ENCODE results near the gene PDE6D.
A peak's percentile ranks its signal among the peaks of the same experiment; 100 is the strongest.

The PDE6D gene

DNA sequence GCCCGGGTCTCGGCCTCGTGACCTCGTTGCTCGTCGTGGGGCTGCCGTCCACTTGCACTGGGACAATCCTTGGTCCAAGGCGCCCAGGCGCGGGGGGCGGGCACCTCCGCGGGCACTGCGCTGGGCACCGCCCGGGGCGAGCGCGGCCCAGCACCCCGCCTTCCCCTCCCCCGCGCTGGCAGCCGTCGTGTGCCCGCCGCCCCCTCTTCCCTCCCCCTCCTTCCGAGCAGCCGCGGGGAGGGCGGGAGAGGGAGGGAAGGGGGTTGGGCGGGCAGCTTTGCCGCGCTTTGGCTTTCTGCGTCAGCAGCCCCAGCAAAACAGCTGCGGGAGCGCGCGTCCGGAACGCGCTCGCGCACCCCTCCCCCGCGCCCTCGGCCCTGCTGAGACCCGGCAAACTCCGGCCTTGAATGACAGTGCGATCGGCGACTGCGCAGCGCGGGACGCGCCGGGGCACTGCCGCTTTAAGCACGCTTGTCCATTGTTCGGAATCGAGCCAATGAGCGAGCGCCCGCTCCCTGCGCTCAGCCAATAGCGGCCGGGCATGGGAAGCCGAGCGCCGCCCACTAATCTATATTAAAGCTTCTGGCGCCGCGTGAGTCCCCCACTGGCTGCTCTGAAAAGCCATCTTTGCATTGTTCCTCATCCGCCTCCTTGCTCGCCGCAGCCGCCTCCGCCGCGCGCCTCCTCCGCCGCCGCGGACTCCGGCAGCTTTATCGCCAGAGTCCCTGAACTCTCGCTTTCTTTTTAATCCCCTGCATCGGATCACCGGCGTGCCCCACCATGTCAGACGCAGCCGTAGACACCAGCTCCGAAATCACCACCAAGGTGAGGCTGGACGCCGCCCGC, 72.9 kb downstream of the PDE6D start, which contains the start of gene PTMA:
Gene PTMA, plus strand, starts transcription at position 599 of the 846 bp plus-strand sequence. Its CDS starts 182 bp downstream, at position 781.
- peak; percentile 98 to 99 (median 98) for DNase-seq (ENCODE audit: low read depth in 3 of 3)

DNA sequence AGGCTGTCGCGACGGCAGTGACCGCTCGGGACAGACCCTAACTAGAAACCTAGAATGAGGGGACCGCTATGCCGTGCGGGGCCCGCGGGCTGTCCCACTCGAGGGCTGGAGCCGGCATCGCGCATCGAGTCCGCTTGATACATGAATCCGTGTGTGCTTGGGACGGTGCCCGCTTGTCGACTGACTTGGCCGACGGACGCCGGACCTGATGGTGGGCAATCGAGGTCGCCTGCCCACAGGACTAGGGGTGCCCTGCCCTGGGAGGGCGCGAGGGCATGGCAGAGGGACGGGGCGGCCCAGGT, 73.5 kb downstream of the PDE6D start:
- peak in 1 of 3 experiments; percentile 46 for DNase-seq (ENCODE audit: low read depth in 3 of 3)

GRCh38 chr2:231706731-231707624, 74.1 kb downstream of the PDE6D start:
- peak; percentile 95 to 97 (median 96) for DNase-seq (ENCODE audit: low read depth in 3 of 3)

DNA sequence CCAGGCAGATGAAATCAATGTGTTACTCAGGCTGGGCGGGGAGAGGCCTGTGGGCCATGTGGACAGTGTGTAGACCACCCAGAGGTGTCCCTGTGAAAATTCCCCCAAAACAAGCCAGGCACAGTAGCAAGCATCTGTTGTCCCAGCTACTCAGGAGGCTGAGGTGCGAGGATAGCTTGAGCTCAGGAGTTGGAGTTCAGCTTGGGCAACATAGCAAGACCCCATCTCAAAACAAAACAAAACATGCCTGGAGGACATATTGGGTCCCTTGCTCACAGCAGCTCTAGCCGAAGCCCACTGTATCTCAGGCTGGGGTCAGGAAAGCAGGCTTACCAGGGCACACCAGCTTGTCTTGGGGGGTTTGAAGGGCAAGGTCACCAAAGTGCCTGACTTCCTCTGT, 77.1 kb downstream of the PDE6D start:
- DNase-seq (ENCODE audit: low read depth in 3 of 3), result no peak

- no peak for DNase-seq (ENCODE audit: low read depth in 3 of 3)
Measured at GRCh38 chr2:231701456-231702373, 79.4 kb downstream of the PDE6D start.

DNA sequence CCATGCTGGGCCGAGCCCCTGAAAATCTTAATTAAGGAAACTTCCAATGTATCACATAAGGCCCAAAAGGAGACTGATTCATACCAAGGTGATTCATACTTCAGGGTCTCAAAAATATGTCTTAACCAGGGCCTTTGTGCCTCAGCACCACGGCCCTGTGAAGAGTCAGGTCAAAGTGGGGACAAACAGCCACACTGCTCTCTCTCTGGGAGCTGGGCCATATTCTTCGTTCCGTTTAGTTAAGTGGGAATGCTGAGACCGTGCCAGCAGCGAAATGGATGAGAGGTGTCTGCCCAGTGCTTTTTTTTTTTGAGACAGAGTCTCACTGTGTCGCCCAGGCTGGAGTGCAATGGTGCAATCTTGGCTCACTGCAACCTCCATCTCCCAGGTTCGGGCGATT, 82.1 kb downstream of the PDE6D start:
- DNase-seq (ENCODE audit: low read depth in 3 of 3), result no peak

GRCh38 chr2:231696004-231696367, 85.1 kb downstream of the PDE6D start:
- DNase-seq (ENCODE audit: low read depth in 3 of 3), result no peak

GRCh38 chr2:231693956-231694355, 87.1 kb downstream of the PDE6D start:
- DNase-seq (ENCODE audit: low read depth in 3 of 3), result no peak

GRCh38 chr2:231692847-231693246, 88.2 kb downstream of the PDE6D start:
- no peak for DNase-seq (ENCODE audit: low read depth in 3 of 3)

- no peak for DNase-seq (ENCODE audit: low read depth in 3 of 3)
Measured at GRCh38 chr2:231691251-231691772, 89.8 kb downstream of the PDE6D start.

DNA sequence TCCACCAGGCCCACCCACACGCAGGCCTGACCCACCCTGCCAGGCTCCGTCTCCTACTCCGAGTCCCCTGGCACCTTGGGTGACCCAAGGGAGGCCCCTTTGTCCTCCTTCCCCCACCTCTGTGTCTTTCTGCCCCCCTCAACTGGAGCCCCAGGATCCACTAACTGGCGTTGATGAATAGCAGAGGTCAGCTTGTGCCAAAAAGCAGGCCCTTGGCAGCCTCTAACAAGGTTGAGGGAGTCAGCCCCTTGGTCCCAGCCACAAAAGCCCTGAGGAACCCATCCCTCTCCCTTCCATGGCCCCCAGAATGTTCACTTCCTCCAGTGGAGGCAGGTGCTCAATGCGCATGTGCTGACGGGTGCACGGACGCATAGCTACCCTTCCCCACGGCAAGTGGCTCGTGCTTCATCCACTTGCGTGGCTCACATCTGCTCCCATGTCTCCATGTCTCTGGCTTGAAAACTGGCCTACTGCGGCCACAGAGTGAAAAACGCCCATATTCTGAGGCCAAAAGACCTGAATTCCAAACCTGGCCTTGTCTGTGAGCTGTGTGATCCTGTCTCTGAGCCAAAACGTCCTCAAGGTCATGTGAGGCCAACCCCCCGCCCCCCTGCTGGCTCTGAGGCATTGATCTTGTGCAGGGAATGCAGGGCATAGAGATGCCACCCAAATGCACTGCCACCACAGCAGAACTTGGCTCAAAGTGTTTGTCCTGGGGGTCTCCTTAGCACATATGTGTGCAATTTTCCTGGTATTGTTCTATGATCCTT, 91.8 kb downstream of the PDE6D start:
- DNase-seq (ENCODE audit: low read depth in 3 of 3), result no peak

- no peak for DNase-seq (ENCODE audit: low read depth in 3 of 3)
Measured at GRCh38 chr2:231688719-231689118, 92.4 kb downstream of the PDE6D start.

DNA sequence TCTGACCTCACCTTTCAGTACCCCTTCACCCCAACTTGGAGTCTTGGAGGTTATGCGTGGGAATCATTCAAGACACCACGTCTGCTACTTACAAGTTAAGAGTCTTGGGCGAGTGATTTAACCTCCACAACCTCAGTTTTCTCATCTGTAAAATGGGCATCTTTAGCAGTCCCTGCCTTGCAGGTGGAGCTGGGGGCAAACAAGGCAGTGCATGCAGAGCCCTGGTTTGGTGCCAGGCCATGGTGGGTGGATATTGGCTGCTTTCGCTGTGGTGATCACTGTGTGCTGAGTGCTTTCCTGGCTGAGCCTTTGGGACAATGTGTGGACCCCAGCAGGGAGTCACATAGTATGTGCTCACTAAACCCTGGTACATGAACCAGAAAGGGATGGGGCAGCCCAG, 93.1 kb downstream of the PDE6D start:
- DNase-seq (ENCODE audit: low read depth in 3 of 3), result no peak

DNA sequence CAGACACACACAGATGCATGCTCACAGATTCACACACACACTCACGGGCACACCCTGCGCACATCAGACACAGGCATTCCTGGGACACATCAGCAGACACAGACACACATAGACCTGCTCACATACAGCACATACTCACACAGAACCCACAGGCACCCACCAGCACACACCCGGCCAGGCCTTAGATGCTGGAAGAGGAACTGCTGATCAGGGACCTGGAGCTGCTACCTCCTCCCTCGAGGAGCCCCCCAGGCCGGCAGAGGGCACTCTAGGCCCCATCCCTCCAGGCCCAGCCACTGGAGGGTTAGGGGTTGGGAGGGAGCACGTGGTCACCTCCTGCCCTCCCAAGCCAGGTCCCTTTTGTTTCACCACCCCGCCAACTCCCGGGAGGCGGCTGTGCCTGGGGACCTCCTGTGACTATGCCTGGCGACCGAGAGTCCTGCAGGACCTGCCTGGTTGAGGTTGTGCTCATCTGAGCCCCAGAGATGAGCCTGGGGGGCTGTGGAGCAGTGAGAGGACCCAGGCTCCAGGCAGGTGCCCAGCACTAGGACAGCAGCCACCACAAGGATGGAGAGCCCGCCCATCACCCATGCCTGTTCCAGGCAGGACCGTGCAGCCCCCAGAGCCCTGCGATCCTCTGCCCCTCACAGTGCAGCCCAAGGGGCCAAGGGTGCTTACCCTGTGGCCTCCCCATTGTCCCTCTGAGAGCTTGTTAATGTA, 93.8 kb downstream of the PDE6D start:
- DNase-seq (ENCODE audit: low read depth in 3 of 3), result peak; percentile 40 to 67 (median 41)

- no peak for DNase-seq (ENCODE audit: low read depth in 3 of 3)
Measured at GRCh38 chr2:231686192-231687100, 94.6 kb downstream of the PDE6D start.

DNA sequence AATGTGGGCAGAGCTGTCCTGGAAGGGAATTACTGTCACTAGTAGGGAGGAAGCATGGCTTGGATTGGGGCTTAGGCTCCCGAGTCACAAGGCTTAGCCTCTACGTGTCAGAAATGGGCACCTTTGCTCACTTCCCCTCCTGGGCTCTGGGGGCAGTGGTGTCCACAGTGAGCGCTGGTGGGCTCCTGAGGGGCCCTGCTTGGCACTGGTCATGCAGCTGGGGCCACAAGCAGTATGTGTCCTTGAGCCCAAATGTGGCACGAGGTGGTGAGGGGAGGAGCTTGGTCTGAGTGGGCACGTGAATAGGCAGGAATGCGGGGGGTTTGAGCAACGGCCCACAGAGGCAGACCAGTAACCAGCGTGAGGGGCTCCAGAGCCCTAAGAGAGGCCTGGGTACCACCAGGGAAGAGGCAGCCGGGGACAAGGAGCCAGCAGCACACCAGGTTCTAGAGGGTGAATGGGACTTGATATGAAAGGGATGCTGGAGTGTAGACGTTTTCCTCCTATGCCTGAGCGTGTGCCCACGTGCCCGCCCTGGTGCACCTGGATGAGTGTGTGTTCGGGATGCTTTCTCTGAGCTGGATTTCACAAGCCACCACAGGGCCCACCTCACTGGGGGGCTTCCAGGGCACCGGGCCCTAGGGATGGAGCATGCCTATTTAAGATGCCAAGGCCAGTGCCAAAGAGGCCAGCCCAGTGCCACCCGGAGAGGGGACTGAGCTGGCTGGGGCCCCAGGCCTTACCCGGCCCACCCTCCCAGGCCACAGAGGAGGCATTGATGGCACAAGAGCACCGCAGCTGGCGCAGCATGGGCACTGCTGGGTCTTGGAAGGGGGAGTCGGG, 95.5 kb downstream of the PDE6D start:
- no peak for DNase-seq (ENCODE audit: low read depth in 3 of 3)

DNA sequence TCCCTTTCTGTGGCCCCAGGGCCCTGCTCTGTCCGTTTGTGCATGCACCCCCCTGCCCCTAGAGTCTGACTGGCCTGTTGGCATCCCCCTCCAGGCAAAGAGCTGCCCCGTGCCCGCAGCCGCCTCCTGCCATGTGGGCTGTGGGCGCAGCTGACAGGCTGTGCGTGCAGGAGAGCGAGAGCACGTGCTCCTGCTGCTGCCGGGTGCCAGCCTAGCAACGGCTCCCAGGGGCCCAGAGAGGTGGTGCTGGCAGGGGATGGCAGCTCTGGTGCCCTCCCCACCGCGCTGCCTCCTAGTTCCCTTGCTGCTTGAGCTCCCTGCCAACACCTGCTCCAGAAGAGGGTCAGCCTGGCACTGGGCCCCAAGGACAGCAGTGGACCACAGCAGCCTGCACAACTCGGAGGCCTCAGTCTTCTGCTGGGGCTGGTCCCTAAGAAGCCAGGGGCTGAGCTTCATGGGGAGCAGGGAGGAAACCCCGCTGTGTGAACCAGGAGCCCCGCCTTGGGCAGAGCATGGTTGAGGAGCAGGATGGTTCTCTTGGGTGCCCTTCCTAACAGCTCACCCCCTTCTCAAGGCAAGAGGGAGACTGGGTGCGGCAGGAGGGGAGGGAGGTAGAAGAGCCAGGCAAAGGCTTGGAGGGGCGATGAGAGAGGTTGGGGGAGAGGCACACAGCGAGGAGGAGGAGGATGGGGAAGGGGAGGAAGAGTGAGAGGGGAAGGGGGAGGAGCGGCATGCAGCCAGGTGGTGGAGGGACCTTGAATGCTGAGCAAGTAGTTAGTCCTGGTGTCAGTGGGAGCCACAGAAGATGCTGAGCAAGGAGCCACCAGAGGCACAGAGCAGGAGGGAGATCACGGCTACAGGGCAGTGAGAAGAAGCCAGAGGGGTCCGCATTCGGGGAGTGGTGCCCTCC, 96.5 kb downstream of the PDE6D start:
- no peak for DNase-seq (ENCODE audit: low read depth in 3 of 3)
